Measurements from ENCODE around the gene MANF.
A peak's percentile ranks its signal among the peaks of the same experiment; 100 is the strongest.
"Not testable (repeated sequence)": the region's sequence is repeated elsewhere in the genome, so short reads cannot be mapped to it uniquely, and the experiment has no call there.

Gene MANF
- 41.8 to 45.8 reads per million in 2 donors for total RNA-seq

GRCh38 chr3:51384726-51385473, at the start of gene MANF:
MANF (plus strand) TSS chr3:51385291; CDS start chr3:51385343, 52 bp downstream.
- peak; percentile 97 for DNase-seq

- no peak for DNase-seq
Observed at GRCh38 chr3:51336261-51336660, 48.8 kb upstream of the MANF start.

GRCh38 chr3:51337666-51338065, 47.4 kb upstream of the MANF start:
- DNase-seq: no peak

- DNase-seq: no peak
Observed at GRCh38 chr3:51338632-51339031, 46.5 kb upstream of the MANF start.

- DNase-seq: no peak
Observed at GRCh38 chr3:51340013-51340829, 44.9 kb upstream of the MANF start.

- DNase-seq: no peak
Observed at GRCh38 chr3:51340989-51341636, 44.0 kb upstream of the MANF start.

- DNase-seq: no peak
Observed at GRCh38 chr3:51343918-51344687, 41.0 kb upstream of the MANF start.

- DNase-seq: no peak
Observed at GRCh38 chr3:51350751-51351150, 34.3 kb upstream of the MANF start.

GRCh38 chr3:51353131-51353530, 32.0 kb upstream of the MANF start:
- no peak for DNase-seq

GRCh38 chr3:51353691-51354090, 31.4 kb upstream of the MANF start:
- DNase-seq: no peak

- DNase-seq: no peak
Observed at GRCh38 chr3:51354172-51354571, 30.9 kb upstream of the MANF start.

- DNase-seq: no peak
Observed at GRCh38 chr3:51354731-51355615, 30.1 kb upstream of the MANF start.

GRCh38 chr3:51355891-51356578, 29.1 kb upstream of the MANF start:
- DNase-seq: no peak

- no peak for DNase-seq
Observed at GRCh38 chr3:51357856-51358255, 27.2 kb upstream of the MANF start.

GRCh38 chr3:51358981-51359380, 26.1 kb upstream of the MANF start:
- DNase-seq: no peak

- no peak for DNase-seq
Observed at GRCh38 chr3:51360806-51361205, 24.3 kb upstream of the MANF start.

GRCh38 chr3:51361746-51362145, 23.3 kb upstream of the MANF start:
- no peak for DNase-seq

GRCh38 chr3:51362476-51362875, 22.6 kb upstream of the MANF start:
- no peak for DNase-seq

GRCh38 chr3:51368276-51368675, 16.8 kb upstream of the MANF start:
- not testable (repeated sequence) for DNase-seq

GRCh38 chr3:51371943-51372557, 13.0 kb upstream of the MANF start:
- no peak for DNase-seq

All from activated gamma-delta T cell (primary cell).